Transverse colon (tissue), 4 donors: ENCODE results near the gene CACNA1G. TPM values are rescaled to one million over a fixed set of nuclear protein-coding genes. Genes with fewer than 3 reads are reported as not detected.

Source experiments
- DNase-seq: peaks from one replicate; pipeline ENCODE4 v3.0.0-alpha.2; 2019
- H3K27ac ChIP-seq, 4 donors: fragments of 200-600 bp; sonication (generic); 2 replicates each; pipeline ENCODE4 v1.5.1; 2016 to 2018; ENCODE audit warnings: inconsistent platforms in 4 of 4
- H3K27me3 ChIP-seq: fragments of 200-600 bp; sonication (generic); 2 replicates; pipeline ENCODE4 v1.5.1; 2017; ENCODE audit warnings: inconsistent platforms
- H3K36me3 ChIP-seq, 4 donors: fragments of 200-600 bp; sonication (generic); 2 replicates each; pipeline ENCODE4 v1.5.1; 2017 to 2019; ENCODE audit warnings: inconsistent platforms in 4 of 4
- H3K4me1 ChIP-seq, 4 donors: fragments of 200-600 bp; sonication (generic); 2 replicates each; pipeline ENCODE4 v1.5.1; 2017 to 2020; ENCODE audit warnings: inconsistent platforms in 4 of 4
- H3K4me3 ChIP-seq, 4 donors: fragments of 200-600 bp; sonication (generic); 1 replicate in 1 of 4; 2 replicates in 3 of 4; pipeline versions ENCODE4 v1.5.1 to v1.6.1; 2017 to 2019; ENCODE audit warnings: inconsistent platforms in 4 of 4
- H3K9me3 ChIP-seq, 2 donors: fragments of 200-600 bp; sonication (generic); 2 replicates each; pipeline ENCODE4 v1.5.1; 2017 to 2019; ENCODE audit warnings: inconsistent platforms in 2 of 2
- EP300 ChIP-seq: sonication (generic); formaldehyde crosslinking; IDR thresholded peaks from one replicate; pipeline ENCODE4 v1.6.1; 2017; ENCODE audit warnings: antibody characterized with exemption, low read depth
- POLR2A ChIP-seq: fragments of 450-650 bp; IDR thresholded peaks from one replicate; pipeline ENCODE4 v1.6.1; 2016; ENCODE audit warnings: antibody characterized with exemption, mild to moderate bottlenecking, moderate library complexity
- POLR2AphosphoS5 ChIP-seq, 3 donors: sonication (generic); formaldehyde crosslinking; IDR thresholded peaks; one replicate each; pipeline ENCODE4 v1.6.1; 2016; ENCODE audit warnings: antibody characterized with exemption in 3 of 3
- WGBS, 2 donors: methylation state at CpG; one replicate each; pipeline ENCODE4 v1.1.5; 2018; ENCODE audit warnings: low coverage in 1 of 2; 5-methylcytosine and 5-hydroxymethylcytosine counted together
- in situ Hi-C, 4 donors: fragments of 200-750 bp; cut with MboI; loops; one replicate each; pipeline versions ENCODE4 v1.15.0 to v1.15.1; 2017; ENCODE audit warnings: low sequenced_read_pairs in 3 of 4, low pct_ligation_motif_present in 1 of 4, low pct_unique_long_range_greater_than_20kb in 1 of 4
- intact Hi-C: fragments of 100-400 bp; cut with DNase I; formaldehyde crosslinking; loops from one replicate; pipeline ENCODE4 v1.15.1; 2023; ENCODE audit warnings: low total_unique reads
- total RNA-seq, 4 donors: library from RNA; depleted of rRNA; stranded (reverse); fragments of >200 nt; gene quantifications; one replicate each; pipeline ENCODE4 v1.1.0, GENCODE V29; 2016
- TF ChIP-seq, protein P1 (sequence below), 5 experiments: fragments of 200-600 bp in 3 of 5; fragments of 450-650 bp in 2 of 5; sonication (generic) in 3 of 5; IDR thresholded peaks; 1 replicate in 2 of 5; 2 replicates in 3 of 5; pipeline ENCODE4 v1.5.1; 2016 to 2017; ENCODE audit warnings: antibody characterized with exemption in 5 of 5, inconsistent platforms in 3 of 5, mild to moderate bottlenecking in 2 of 5, moderate library complexity in 1 of 5

CACNA1G gene
- total RNA-seq, 4 donors from 2014 or later, result 0.14 TPM; not detected in 3

- Histone ChIP-seq H3K27me3 (no peaks in the 10 kb centered on the region), H3K4me1 (peaks cover 17 to 54% (median 36%) of the 10 kb centered on the region in 4 donors), H3K9me3 (no peaks in the 10 kb centered on the region), H3K27ac (no peak overlapping the region), H3K36me3 (no peaks in the 10 kb centered on the region), H3K4me3 (no peak overlapping the region)
- TF ChIP-seq POLR2A (no peak), POLR2AphosphoS5 (IDR thresholded peaks at IDR 0.05) (no peak), EP300 (no peak)
- TF ChIP-seq, protein P1, sequence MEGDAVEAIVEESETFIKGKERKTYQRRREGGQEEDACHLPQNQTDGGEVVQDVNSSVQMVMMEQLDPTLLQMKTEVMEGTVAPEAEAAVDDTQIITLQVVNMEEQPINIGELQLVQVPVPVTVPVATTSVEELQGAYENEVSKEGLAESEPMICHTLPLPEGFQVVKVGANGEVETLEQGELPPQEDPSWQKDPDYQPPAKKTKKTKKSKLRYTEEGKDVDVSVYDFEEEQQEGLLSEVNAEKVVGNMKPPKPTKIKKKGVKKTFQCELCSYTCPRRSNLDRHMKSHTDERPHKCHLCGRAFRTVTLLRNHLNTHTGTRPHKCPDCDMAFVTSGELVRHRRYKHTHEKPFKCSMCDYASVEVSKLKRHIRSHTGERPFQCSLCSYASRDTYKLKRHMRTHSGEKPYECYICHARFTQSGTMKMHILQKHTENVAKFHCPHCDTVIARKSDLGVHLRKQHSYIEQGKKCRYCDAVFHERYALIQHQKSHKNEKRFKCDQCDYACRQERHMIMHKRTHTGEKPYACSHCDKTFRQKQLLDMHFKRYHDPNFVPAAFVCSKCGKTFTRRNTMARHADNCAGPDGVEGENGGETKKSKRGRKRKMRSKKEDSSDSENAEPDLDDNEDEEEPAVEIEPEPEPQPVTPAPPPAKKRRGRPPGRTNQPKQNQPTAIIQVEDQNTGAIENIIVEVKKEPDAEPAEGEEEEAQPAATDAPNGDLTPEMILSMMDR (IDR thresholded peaks at IDR 0.05), result no peak
- DNase-seq, result no peak
- in situ Hi-C loops, result no loop called here
- intact Hi-C loops, result no loop called here
- WGBS, 2 donors, result 89 to 92% methylated on average over 4 to 15 of the region's 15 CpGs
Observed at GRCh38 chr17:50642071-50642721, 81.7 kb downstream of the CACNA1G start.

- no peak for DNase-seq
- no peaks in the 10 kb centered on the region for H3K9me3 ChIP-seq
- H3K27ac ChIP-seq, result no peak overlapping the region
- intact Hi-C loops, result no loop called here
- H3K36me3 ChIP-seq, result no peaks in the 10 kb centered on the region
- H3K27me3 ChIP-seq, result no peaks in the 10 kb centered on the region
- H3K4me3 ChIP-seq, result no peak overlapping the region
- 74% methylated on average over 10 of the region's 10 CpGs; no CpG with 5 or more reads in 1 of the 2 donors for WGBS, 2 donors
- in situ Hi-C loops, result no loop called here
- peaks cover 17 to 48% (median 29%) of the 10 kb centered on the region in 4 donors for H3K4me1 ChIP-seq
- TF ChIP-seq POLR2AphosphoS5 (IDR thresholded peaks at IDR 0.05), result no peak
- TF ChIP-seq, protein P1 (IDR thresholded peaks at IDR 0.05), result no peak
- no peak for TF ChIP-seq POLR2A
- TF ChIP-seq EP300, result no peak
Observed at GRCh38 chr17:50642722-50643656, 82.5 kb downstream of the CACNA1G start.

DNA sequence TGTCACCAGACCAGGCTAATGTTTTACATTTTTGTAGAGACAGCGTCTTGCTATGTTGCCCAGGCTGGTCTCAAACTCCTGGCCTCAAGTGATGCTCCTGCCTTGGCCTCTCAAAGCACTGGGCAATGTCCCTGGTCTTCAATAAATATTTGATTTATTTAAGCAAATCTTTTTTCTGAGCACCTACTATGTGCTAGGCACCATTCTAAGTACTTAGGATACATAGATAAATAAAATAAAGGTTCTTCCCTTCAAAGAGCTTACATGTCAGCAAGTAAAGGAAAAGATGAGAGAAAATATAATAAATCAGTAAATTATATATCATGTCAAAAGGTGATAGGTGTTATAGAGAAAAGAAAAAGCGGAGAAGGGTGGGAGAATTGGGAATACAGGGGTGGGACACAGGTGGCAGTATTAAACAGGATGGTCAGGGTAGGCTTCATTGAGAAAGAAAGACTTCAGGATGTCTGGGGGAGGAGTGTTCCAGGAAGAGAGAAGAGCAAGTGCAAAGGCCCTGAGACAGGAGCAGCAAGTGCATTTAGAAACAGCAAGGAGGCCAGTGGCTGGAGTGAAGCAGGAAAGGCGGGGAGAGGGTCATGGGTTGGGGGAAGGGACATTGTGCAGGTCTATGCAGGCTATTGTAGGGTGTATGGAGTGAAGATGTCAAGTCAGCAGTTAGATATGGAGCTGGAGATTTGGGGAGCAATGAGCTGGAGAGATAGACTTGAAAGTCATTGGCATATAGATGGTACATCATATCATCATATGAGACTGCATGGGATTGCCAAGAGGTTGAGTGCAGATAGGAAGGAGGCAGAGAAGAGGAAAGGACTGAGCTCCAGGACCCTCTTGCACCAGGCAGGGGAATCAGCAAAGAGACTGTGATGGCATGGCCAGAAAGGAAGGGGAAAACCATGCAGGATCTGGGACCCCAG, 85.5 kb downstream of the CACNA1G start:
- intact Hi-C loops (no loop called here), in situ Hi-C loops (no loop called here)
- Histone ChIP-seq H3K9me3 (no peaks in the 10 kb centered on the region), H3K4me1 (peaks cover 0 to 19% (median 2%) of the 10 kb centered on the region in 4 donors), H3K27ac (no peak overlapping the region), H3K4me3 (no peak overlapping the region), H3K27me3 (no peaks in the 10 kb centered on the region), H3K36me3 (no peaks in the 10 kb centered on the region)
- no peak for TF ChIP-seq POLR2A
- no peak for TF ChIP-seq EP300
- TF ChIP-seq, protein P1 (IDR thresholded peaks at IDR 0.05), result no peak
- no peak for TF ChIP-seq POLR2AphosphoS5 (IDR thresholded peaks at IDR 0.05)
- 83 to 89% methylated on average over 3 of the region's 3 CpGs for WGBS, 2 donors
- DNase-seq, result no peak
